ENCODE data around the gene LORICRIN.

Gene LORICRIN

GRCh38 chr1:153250166-153250565, 9.3 kb upstream of the LORICRIN start:
- no peak for DNase-seq

DNA sequence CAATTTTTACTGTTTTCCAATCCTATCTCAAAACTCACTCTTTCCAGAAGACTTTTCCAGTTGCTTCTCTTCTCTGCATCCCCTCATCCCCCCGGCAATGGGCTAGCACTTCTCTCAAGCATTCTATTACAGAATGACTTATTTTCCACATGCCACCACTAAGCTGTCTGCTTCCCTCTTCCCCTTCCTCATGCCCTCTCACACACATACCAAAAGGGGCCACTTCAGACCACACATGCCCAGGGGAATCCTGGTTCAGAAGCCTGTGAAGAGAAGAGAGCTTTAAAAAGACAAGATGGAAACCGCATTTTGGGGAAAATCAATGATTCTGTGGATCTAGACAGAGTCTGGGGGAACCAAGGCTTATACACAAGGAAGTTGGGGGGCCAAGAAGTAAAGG, 8.4 kb upstream of the LORICRIN start:
- DNase-seq, result no peak

- DNase-seq, result no peak
These were observed 7.9 kb upstream of the LORICRIN start for GRCh38 chr1:153251562-153251961.

- no peak for DNase-seq
These were observed 7.5 kb upstream of the LORICRIN start for GRCh38 chr1:153251988-153252387.

- no peak for DNase-seq
These were observed 6.4 kb upstream of the LORICRIN start for GRCh38 chr1:153253076-153253475.

GRCh38 chr1:153253693-153254092, 5.8 kb upstream of the LORICRIN start:
- no peak for DNase-seq

GRCh38 chr1:153260585-153261280, 1.2 kb downstream of the LORICRIN start:
- DNase-seq, result no peak

DNA sequence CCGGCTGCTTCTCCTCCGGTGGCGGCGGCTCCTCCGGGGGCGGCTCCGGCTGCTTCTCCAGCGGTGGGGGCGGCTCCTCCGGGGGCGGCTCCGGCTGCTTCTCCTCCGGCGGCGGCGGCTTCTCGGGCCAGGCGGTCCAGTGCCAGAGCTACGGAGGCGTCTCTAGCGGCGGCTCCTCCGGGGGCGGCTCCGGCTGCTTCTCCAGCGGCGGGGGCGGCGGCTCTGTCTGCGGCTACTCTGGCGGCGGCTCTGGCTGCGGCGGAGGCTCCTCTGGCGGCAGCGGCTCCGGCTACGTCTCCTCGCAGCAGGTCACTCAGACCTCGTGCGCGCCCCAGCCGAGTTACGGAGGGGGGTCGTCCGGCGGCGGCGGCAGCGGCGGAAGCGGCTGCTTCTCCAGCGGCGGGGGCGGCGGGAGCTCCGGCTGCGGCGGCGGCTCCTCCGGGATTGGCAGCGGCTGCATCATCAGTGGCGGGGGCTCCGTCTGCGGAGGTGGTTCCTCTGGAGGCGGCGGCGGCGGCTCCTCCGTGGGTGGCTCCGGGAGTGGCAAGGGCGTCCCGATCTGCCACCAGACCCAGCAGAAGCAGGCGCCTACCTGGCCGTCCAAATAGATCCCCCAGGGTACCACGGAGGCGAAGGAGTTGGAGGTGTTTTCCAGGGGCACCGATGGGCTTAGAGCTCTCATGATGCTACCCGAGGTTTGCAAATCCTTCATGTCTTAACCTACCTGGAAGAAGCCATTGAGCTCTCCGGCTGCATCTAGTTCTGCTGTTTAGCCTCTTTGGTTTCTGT, 2.0 kb downstream of the LORICRIN start:
- DNase-seq, result no peak

DNA sequence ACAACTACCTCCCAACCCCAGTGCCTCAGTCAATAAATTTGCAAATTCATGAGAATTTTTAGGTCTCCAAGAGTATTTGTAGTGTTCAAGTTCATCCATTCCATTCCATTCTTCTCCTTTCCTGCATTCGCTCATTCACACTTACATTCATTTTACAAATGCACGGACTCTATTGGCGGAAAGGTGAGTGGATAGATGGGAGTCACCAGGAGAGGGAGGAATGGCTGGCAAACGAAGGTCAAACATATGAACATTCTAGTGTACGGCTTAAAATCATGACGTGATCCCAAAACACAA, 2.5 kb downstream of the LORICRIN start:
- DNase-seq, result no peak

- DNase-seq, result no peak
These were observed 3.1 kb downstream of the LORICRIN start for GRCh38 chr1:153262462-153263157.

- no peak for DNase-seq
These were observed 6.0 kb downstream of the LORICRIN start for GRCh38 chr1:153265457-153265856.

DNA sequence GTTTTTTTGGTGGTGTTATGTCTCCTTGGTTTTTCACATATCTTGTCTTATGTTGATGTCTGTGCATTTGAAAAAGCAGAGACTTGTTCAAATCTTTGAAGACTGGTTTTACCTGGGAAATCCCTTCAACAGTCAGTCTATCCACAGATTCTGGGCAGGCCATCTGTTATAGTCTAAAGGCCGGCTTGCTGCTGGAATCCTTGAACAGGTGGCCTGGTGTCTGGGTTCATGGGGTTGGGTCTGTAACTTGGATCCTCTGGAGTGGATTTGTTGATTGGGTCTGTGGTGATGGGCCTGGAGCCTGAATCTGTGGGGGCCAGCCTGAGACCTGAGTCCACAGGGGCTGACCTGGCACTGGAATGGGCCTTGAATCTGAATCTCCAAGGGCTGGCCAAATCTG, 12.2 kb downstream of the LORICRIN start:
- DNase-seq, result no peak

- no peak for DNase-seq
These were observed 12.7 kb downstream of the LORICRIN start for GRCh38 chr1:153272186-153272585.

GRCh38 chr1:153277852-153278251, 18.4 kb downstream of the LORICRIN start:
- DNase-seq, result no peak

DNA sequence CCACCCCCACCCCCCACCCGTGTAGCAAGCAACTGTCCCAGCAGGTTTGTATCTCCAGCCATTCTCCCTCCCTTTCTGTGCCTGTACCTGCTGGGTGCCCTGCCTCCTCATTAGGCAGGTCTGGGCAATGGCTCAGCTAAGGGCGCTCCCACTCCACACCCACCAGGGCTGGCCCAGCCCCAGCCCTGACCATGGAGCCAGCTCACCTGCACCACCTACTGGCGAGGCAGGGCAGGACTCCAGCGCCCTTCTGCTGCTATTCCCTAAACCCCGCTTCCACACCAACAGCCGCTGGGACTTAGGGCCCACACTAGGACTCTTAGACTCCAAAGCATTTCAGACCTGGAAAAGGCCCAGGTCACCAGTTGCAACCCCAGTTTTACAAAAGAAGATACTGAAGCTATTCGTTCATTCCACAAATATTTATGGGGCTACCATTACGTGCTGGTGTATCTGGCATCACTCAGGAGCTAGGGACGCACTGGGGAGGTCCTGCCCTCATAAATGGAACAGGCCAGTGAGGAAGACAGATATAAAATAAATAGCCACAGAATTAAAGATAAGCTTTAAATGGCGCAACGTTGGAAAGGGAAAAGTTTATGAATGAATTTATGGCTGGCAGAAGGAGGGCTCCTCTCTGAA, 29.3 kb downstream of the LORICRIN start:
- DNase-seq, result no peak

GRCh38 chr1:153291514-153291913, 32.0 kb downstream of the LORICRIN start:
- no peak for DNase-seq

- DNase-seq, result no peak
These were observed 32.7 kb downstream of the LORICRIN start for GRCh38 chr1:153292185-153292584.

- DNase-seq, result no peak
These were observed 33.4 kb downstream of the LORICRIN start for GRCh38 chr1:153292740-153293479.

GRCh38 chr1:153293480-153293775, 33.9 kb downstream of the LORICRIN start:
- DNase-seq, result no peak

DNA sequence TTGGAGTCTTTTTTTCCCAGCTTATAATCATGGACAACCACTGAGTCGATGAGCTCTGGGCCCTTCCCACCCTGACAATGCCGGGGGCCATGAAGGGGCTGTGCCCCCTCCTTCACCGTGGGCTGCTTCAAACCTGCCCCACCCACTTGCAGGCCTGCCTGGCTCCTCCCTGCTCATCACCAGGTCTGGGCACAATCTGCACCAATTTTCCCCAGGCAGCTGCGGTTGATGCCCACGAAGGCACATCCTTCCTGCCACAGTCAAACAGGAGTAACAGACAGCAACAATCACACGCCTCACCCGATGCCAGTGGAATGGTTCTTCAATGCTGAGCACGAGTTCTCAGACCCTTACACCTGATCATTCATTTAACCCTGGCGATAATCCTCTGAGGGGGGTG, 34.4 kb downstream of the LORICRIN start:
- DNase-seq, result no peak

DNA sequence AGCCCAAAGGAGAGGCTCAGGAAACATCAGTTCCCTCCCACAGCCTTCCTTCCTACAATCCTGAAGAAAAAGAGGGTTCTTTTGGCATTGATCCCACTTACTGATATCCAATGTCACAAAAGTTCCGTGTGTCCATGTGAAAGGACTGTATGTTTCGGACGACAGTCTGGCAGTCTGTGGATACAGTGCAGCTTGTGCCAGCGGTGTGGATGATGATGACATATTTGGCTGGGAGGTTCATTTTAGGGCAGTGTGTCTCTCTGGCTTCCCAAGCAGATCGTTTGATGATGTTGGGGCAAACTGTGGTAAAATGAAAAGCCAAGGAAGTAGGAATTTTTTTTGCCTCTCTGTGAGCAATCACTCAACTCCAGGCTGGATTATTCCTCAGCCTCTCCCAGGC, 42.8 kb downstream of the LORICRIN start:
- no peak for DNase-seq

GRCh38 chr1:153305682-153306081, 46.2 kb downstream of the LORICRIN start:
- no peak for DNase-seq

Measured in NCI-H2081 treated with DMSO at 0.1 percent for 48 hours (cell line).